Measurements from ENCODE around the gene GALK1. TPM values are rescaled to one million over a fixed set of nuclear protein-coding genes. Genes with fewer than 3 reads are reported as not detected.

GALK1 gene
- total and polyA plus RNA-seq, 9 of the 15 experiments (the other 6 are each of a cell fraction or from before 2014, with no cell fraction given), result 0.45 to 51.6 (median 17.4) TPM

GRCh38 chr17:75753514-75754377, 11.2 kb downstream of the GALK1 start:
- peak overlapping the region; percentile 76 for H3K27ac ChIP-seq (ENCODE audit: extremely low read depth, low read depth, low read length)
- no peaks in the 10 kb centered on the region for H3K79me2 ChIP-seq (ENCODE audit: control insufficient read depth, insufficient read depth, low read length)
- peak overlapping the region; percentile 45 for H3K4me3 ChIP-seq
- no peaks in the 10 kb centered on the region for H3K9me1 ChIP-seq (ENCODE audit: control insufficient read depth, insufficient read depth, low read length)
- DNase-seq (ENCODE audit: extremely low read depth in 1 of 4, low spot score in 3 of 4) (peak; percentile 89 to 95 (median 91)), FAIRE-seq (peak; percentile 68), ATAC-seq (peak; percentile 89)
- H3K9ac ChIP-seq (ENCODE audit: insufficient read depth in 1 of 2, low read depth in 2 of 2, low read length in 2 of 2), result peak overlapping the region; percentile 59 to 91
- intact Hi-C loops (cut with micrococcal nuclease) (loop anchor here (5.0 to 10.0 kb wide), 2 partner anchors 236 to 251 kb away; partner anchors contain the start of genes CASKIN2, CDK3 and TSEN54), in situ Hi-C loops (cut with MboI) (no loop called here)
- peak overlapping the region; percentile 97 for H2AFZ ChIP-seq (ENCODE audit: low read depth, low read length)
- CTCF ChIA-PET (ENCODE audit: low intra/inter-chr PET ratio), result interaction anchor here (0.7 kb wide), 2 partner anchors 251 to 254 kb away, joined by 3 to 5 read pairs; no protein-coding TSS in a partner anchor
- POLR2A ChIA-PET, result interaction anchor here (0.6 to 14.7 kb wide), 21 partner anchors 8 to 515 kb away, joined by 3 to 464 read pairs (median 3); partner anchors contain the start of genes GALK1, SMIM5 and TRIM65
- peak overlapping the region; percentile 76 for H3K4me2 ChIP-seq (ENCODE audit: insufficient read depth, low read length)
- no peaks in the 10 kb centered on the region for H3K9me3 ChIP-seq (replicated peaks; ENCODE audit: control insufficient read depth, insufficient read depth, low read depth, low read length)
- H3K36me3 ChIP-seq (ENCODE audit: control insufficient read depth, insufficient read depth, low read length), result no peaks in the 10 kb centered on the region
- no peaks in the 10 kb centered on the region for H4K20me1 ChIP-seq (replicated peaks; ENCODE audit: control insufficient read depth, insufficient read depth, low read length)
- 12% methylated on average over 42 of the region's 76 CpGs for WGBS (ENCODE audit: insufficient coverage, low coverage, missing lambda C conversion rate)
- H3K4me1 ChIP-seq (replicated peaks in 1 of 2; ENCODE audit: control insufficient read depth in 2 of 2, insufficient read depth in 2 of 2, low read length in 2 of 2), result peaks cover 13 to 82% of the 10 kb centered on the region in 2 experiments
- BruUV-seq (replicated peaks), result no TSS peak
- no peaks in the 10 kb centered on the region for H3K27me3 ChIP-seq (ENCODE audit: control insufficient read depth in 2 of 2, insufficient read depth in 2 of 2, low read length in 2 of 2)
- TF ChIP-seq TRIM24 (IDR thresholded peaks at IDR 0.05) (no peak), NR3C1 (CRISPR knock-in tag; IDR thresholded peaks at IDR 0.05) (peak; percentile 82; the same call in 1 of the 2 replicates), POLR3G (IDR thresholded peaks at IDR 0.05; ENCODE audit: extremely low read depth, insufficient read length, insufficient replicate concordance) (no peak), ZNF445 (CRISPR knock-in tag; IDR thresholded peaks at IDR 0.05; ENCODE audit: low read depth) (no peak), POLR2H (tag; IDR thresholded peaks at IDR 0.05; ENCODE audit: low read depth) (no peak), SREBF1 (IDR thresholded peaks at IDR 0.05; ENCODE audit: borderline replicate concordance, low read depth, low read length) (no peak), FOSL1 (tag; conservative IDR thresholded peaks at IDR 0.05) (peak; percentile 38; the same call in 1 of the 2 replicates), EP400 (IDR thresholded peaks at IDR 0.05) (no peak; the same call in 1 of the 2 replicates), NRF1 (conservative IDR thresholded peaks at IDR 0.05 in 1 of 2, IDR thresholded peaks at IDR 0.05 in 1 of 2) (peak; percentile 53 to 65), SMC3 (conservative IDR thresholded peaks at IDR 0.05; ENCODE audit: insufficient read depth, low read depth, low read length) (peak; percentile 32; the same call in 1 of the 2 replicates)
- TF ChIP-seq, protein P1, sequence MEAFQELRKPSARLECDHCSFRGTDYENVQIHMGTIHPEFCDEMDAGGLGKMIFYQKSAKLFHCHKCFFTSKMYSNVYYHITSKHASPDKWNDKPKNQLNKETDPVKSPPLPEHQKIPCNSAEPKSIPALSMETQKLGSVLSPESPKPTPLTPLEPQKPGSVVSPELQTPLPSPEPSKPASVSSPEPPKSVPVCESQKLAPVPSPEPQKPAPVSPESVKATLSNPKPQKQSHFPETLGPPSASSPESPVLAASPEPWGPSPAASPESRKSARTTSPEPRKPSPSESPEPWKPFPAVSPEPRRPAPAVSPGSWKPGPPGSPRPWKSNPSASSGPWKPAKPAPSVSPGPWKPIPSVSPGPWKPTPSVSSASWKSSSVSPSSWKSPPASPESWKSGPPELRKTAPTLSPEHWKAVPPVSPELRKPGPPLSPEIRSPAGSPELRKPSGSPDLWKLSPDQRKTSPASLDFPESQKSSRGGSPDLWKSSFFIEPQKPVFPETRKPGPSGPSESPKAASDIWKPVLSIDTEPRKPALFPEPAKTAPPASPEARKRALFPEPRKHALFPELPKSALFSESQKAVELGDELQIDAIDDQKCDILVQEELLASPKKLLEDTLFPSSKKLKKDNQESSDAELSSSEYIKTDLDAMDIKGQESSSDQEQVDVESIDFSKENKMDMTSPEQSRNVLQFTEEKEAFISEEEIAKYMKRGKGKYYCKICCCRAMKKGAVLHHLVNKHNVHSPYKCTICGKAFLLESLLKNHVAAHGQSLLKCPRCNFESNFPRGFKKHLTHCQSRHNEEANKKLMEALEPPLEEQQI (IDR thresholded peaks at IDR 0.05), result no peak
- TF ChIP-seq, protein P2, sequence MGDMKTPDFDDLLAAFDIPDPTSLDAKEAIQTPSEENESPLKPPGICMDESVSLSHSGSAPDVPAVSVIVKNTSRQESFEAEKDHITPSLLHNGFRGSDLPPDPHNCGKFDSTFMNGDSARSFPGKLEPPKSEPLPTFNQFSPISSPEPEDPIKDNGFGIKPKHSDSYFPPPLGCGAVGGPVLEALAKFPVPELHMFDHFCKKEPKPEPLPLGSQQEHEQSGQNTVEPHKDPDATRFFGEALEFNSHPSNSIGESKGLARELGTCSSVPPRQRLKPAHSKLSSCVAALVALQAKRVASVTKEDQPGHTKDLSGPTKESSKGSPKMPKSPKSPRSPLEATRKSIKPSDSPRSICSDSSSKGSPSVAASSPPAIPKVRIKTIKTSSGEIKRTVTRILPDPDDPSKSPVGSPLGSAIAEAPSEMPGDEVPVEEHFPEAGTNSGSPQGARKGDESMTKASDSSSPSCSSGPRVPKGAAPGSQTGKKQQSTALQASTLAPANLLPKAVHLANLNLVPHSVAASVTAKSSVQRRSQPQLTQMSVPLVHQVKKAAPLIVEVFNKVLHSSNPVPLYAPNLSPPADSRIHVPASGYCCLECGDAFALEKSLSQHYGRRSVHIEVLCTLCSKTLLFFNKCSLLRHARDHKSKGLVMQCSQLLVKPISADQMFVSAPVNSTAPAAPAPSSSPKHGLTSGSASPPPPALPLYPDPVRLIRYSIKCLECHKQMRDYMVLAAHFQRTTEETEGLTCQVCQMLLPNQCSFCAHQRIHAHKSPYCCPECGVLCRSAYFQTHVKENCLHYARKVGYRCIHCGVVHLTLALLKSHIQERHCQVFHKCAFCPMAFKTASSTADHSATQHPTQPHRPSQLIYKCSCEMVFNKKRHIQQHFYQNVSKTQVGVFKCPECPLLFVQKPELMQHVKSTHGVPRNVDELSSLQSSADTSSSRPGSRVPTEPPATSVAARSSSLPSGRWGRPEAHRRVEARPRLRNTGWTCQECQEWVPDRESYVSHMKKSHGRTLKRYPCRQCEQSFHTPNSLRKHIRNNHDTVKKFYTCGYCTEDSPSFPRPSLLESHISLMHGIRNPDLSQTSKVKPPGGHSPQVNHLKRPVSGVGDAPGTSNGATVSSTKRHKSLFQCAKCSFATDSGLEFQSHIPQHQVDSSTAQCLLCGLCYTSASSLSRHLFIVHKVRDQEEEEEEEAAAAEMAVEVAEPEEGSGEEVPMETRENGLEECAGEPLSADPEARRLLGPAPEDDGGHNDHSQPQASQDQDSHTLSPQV (IDR thresholded peaks at IDR 0.05), result peak; percentile 94

All from K562 (cell line).